ENCODE data around the gene ENOX1.

Gene ENOX1

DNA sequence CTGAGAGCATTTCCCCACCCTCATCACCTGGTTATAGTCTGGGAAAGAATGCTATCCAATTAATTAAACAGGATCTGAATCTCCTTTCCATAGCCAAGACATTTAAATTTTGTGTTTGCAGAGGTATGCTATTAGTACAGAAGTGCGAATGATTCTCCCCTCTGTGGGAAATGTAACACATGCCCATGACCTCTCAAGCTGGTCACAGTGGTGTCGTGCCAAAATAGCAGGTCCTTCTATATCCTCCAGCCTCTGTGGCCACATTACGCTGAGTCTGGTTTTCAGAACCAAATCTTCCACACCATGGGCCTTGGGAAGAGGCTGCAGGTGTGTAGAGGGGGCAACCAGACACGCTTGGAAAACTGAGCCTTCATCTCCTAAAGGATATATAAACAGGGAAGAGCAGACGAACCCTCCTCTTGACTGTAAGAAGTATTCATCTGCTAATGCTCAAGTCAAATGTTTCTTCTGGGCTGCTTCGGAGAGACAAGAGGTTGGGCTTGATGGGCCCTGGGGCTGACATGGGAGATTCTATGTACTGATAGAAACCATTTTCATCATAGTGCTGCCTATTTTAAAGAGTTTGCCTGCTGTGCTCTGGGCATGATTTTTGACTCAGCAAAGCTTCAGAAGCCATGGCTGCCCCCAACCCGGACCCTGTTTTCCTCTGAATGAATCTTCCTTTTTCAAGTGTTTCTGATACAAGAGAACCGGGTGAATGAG lies 565.7 kb downstream of the ENOX1 start:
- no CpG with 5 or more reads among the region's 8 CpGs for WGBS (ENCODE audit: extremely low coverage, insufficient coverage, insufficient read length)
- Histone ChIP-seq H3K4me2 (ENCODE audit: low read length) (no peak overlapping the region), H3K18ac (ENCODE audit: low read length) (no peak overlapping the region), H2AK5ac (ENCODE audit: low read length) (no peak overlapping the region), H3K27ac (ENCODE audit: low read depth, low read length) (peak overlapping the region; percentile 14), H4K8ac (ENCODE audit: low read depth, low read length) (no peak overlapping the region), H3K9ac (ENCODE audit: low read length) (no peak overlapping the region), H2BK5ac (ENCODE audit: low read depth, low read length, poor library complexity) (no peak overlapping the region), H3K4me3 (ENCODE audit: low read depth, low read length) (no peak overlapping the region), H2BK12ac (ENCODE audit: low read length) (no peak overlapping the region), H3K79me1 (ENCODE audit: low read length) (no peaks in the 10 kb centered on the region), H3K14ac (ENCODE audit: low read length) (no peak overlapping the region), H3K4ac (ENCODE audit: low read depth, low read length) (no peak overlapping the region), H3K23ac (ENCODE audit: low read length) (no peak overlapping the region), H3K9me3 (ENCODE audit: insufficient read depth, low read depth, low read length) (no peaks in the 10 kb centered on the region), H4K12ac (ENCODE audit: low read depth, low read length) (no peak overlapping the region), H3K27me3 (ENCODE audit: insufficient read depth, low read length) (no peaks in the 10 kb centered on the region), H3K4me1 (ENCODE audit: control insufficient read depth in 1 of 2, insufficient read depth in 2 of 2, low read length in 2 of 2) (peaks cover 2 to 8% of the 10 kb centered on the region in 2 experiments), H4K91ac (ENCODE audit: low read depth, low read length) (no peak overlapping the region), H2AFZ (ENCODE audit: insufficient read depth, low read length, poor library complexity) (no peak overlapping the region), H2BK120ac (ENCODE audit: insufficient read depth, low read length, poor library complexity) (no peak overlapping the region), H3K36me3 (ENCODE audit: control insufficient read depth in 1 of 2, insufficient read depth in 2 of 2, low read length in 2 of 2) (no peaks in the 10 kb centered on the region), H3K79me2 (ENCODE audit: control insufficient read depth, insufficient read depth, low read length, poor library complexity) (no peaks in the 10 kb centered on the region)
- peak; percentile 8 to 34 for DNase-seq

DNA sequence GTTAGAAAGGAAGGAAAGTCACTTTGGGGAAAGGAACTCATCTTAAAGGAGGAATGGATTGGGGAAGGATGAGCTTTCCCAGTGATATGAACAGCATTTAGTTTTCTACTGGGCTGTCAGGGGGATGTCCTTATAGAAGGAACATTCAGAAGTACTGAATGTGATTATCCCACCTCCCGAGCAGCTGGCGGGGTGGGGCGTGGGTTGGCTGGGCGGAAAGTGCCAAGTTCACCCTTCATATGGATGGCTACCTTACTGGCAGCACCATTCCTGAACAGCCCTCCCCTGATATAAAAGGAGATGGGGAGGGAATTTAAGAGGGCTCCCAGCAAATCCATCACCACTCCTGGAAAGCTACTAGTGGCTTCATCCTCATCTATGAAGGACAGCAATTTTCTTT lies 572.6 kb downstream of the ENOX1 start:
- Histone ChIP-seq H3K4me2 (ENCODE audit: low read length) (no peak overlapping the region), H3K9me3 (ENCODE audit: insufficient read depth, low read depth, low read length) (no peaks in the 10 kb centered on the region), H4K8ac (ENCODE audit: low read depth, low read length) (no peak overlapping the region), H2AK5ac (ENCODE audit: low read length) (no peak overlapping the region), H2BK120ac (ENCODE audit: insufficient read depth, low read length, poor library complexity) (no peak overlapping the region), H3K4me3 (ENCODE audit: low read depth, low read length) (peak overlapping the region; percentile 57), H3K4me1 (ENCODE audit: control insufficient read depth in 1 of 2, insufficient read depth in 2 of 2, low read length in 2 of 2) (no peaks in the 10 kb centered on the region), H3K36me3 (ENCODE audit: control insufficient read depth in 1 of 2, insufficient read depth in 2 of 2, low read length in 2 of 2) (no peaks in the 10 kb centered on the region), H3K9ac (ENCODE audit: low read length) (no peak overlapping the region), H2AFZ (ENCODE audit: insufficient read depth, low read length, poor library complexity) (no peak overlapping the region), H3K79me1 (ENCODE audit: low read length) (no peaks in the 10 kb centered on the region), H3K27ac (ENCODE audit: low read depth, low read length) (no peak overlapping the region), H2BK12ac (ENCODE audit: low read length) (no peak overlapping the region), H3K4ac (ENCODE audit: low read depth, low read length) (no peak overlapping the region), H3K27me3 (ENCODE audit: insufficient read depth, low read length) (no peaks in the 10 kb centered on the region), H4K12ac (ENCODE audit: low read depth, low read length) (no peak overlapping the region), H2BK5ac (ENCODE audit: low read depth, low read length, poor library complexity) (no peak overlapping the region), H4K91ac (ENCODE audit: low read depth, low read length) (no peak overlapping the region), H3K23ac (ENCODE audit: low read length) (no peak overlapping the region), H3K18ac (ENCODE audit: low read length) (no peak overlapping the region), H3K79me2 (ENCODE audit: control insufficient read depth, insufficient read depth, low read length, poor library complexity) (no peaks in the 10 kb centered on the region), H3K14ac (ENCODE audit: low read length) (no peak overlapping the region)
- DNase-seq: no peak
- no CpG with 5 or more reads among the region's 4 CpGs for WGBS (ENCODE audit: extremely low coverage, insufficient coverage, insufficient read length)

GRCh38 chr13:43206838-43207237 lies 579.9 kb downstream of the ENOX1 start:
- Histone ChIP-seq H3K79me1 (ENCODE audit: low read length) (no peaks in the 10 kb centered on the region), H3K27ac (ENCODE audit: low read depth, low read length) (no peak overlapping the region), H4K12ac (ENCODE audit: low read depth, low read length) (no peak overlapping the region), H3K14ac (ENCODE audit: low read length) (no peak overlapping the region), H2AFZ (ENCODE audit: insufficient read depth, low read length, poor library complexity) (no peak overlapping the region), H3K4ac (ENCODE audit: low read depth, low read length) (no peak overlapping the region), H4K91ac (ENCODE audit: low read depth, low read length) (no peak overlapping the region), H2AK5ac (ENCODE audit: low read length) (no peak overlapping the region), H3K18ac (ENCODE audit: low read length) (no peak overlapping the region), H3K27me3 (ENCODE audit: insufficient read depth, low read length) (no peaks in the 10 kb centered on the region), H3K4me2 (ENCODE audit: low read length) (no peak overlapping the region), H3K4me3 (ENCODE audit: low read depth, low read length) (no peak overlapping the region), H3K9me3 (ENCODE audit: insufficient read depth, low read depth, low read length) (no peaks in the 10 kb centered on the region), H3K36me3 (ENCODE audit: control insufficient read depth in 1 of 2, insufficient read depth in 2 of 2, low read length in 2 of 2) (no peaks in the 10 kb centered on the region), H2BK12ac (ENCODE audit: low read length) (no peak overlapping the region), H3K23ac (ENCODE audit: low read length) (no peak overlapping the region), H2BK120ac (ENCODE audit: insufficient read depth, low read length, poor library complexity) (no peak overlapping the region), H4K8ac (ENCODE audit: low read depth, low read length) (no peak overlapping the region), H2BK5ac (ENCODE audit: low read depth, low read length, poor library complexity) (no peak overlapping the region), H3K9ac (ENCODE audit: low read length) (no peak overlapping the region), H3K4me1 (ENCODE audit: control insufficient read depth in 1 of 2, insufficient read depth in 2 of 2, low read length in 2 of 2) (no peaks in the 10 kb centered on the region), H3K79me2 (ENCODE audit: control insufficient read depth, insufficient read depth, low read length, poor library complexity) (no peaks in the 10 kb centered on the region)
- no peak for DNase-seq

DNA sequence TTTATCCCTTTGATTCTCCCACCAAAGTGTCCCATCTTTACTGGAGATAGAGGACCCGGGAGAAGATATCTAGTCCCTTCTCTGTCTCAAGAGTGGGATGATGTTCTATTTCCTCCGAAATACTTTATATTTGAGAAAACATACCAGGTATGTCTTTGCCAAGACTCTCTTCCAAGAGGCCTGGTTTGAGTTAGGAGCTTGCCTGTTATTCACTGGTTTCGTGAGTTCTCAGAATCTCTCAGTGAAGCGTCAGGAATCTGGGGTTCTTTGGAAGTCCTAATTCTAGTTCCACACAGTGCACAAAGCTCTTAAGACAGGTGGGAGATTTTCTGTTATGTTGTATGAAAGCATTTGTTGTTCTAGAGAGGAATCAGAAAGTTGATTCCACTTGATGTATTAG lies 581.4 kb downstream of the ENOX1 start:
- H2BK12ac ChIP-seq (ENCODE audit: low read length): no peak overlapping the region
- no peak overlapping the region for H2BK120ac ChIP-seq (ENCODE audit: insufficient read depth, low read length, poor library complexity)
- no peaks in the 10 kb centered on the region for H3K9me3 ChIP-seq (ENCODE audit: insufficient read depth, low read depth, low read length)
- no peak overlapping the region for H3K18ac ChIP-seq (ENCODE audit: low read length)
- no peaks in the 10 kb centered on the region for H3K27me3 ChIP-seq (ENCODE audit: insufficient read depth, low read length)
- H3K4me2 ChIP-seq (ENCODE audit: low read length): no peak overlapping the region
- H2AFZ ChIP-seq (ENCODE audit: insufficient read depth, low read length, poor library complexity): no peak overlapping the region
- no peaks in the 10 kb centered on the region for H3K79me2 ChIP-seq (ENCODE audit: control insufficient read depth, insufficient read depth, low read length, poor library complexity)
- no peak overlapping the region for H4K12ac ChIP-seq (ENCODE audit: low read depth, low read length)
- H3K23ac ChIP-seq (ENCODE audit: low read length): no peak overlapping the region
- H2BK5ac ChIP-seq (ENCODE audit: low read depth, low read length, poor library complexity): no peak overlapping the region
- no peaks in the 10 kb centered on the region for H3K4me1 ChIP-seq (ENCODE audit: control insufficient read depth in 1 of 2, insufficient read depth in 2 of 2, low read length in 2 of 2)
- no peaks in the 10 kb centered on the region for H3K79me1 ChIP-seq (ENCODE audit: low read length)
- WGBS (ENCODE audit: extremely low coverage, insufficient coverage, insufficient read length): no CpG with 5 or more reads among the region's 4 CpGs
- no peak overlapping the region for H3K4ac ChIP-seq (ENCODE audit: low read depth, low read length)
- no peak overlapping the region for H2AK5ac ChIP-seq (ENCODE audit: low read length)
- no peaks in the 10 kb centered on the region for H3K36me3 ChIP-seq (ENCODE audit: control insufficient read depth in 1 of 2, insufficient read depth in 2 of 2, low read length in 2 of 2)
- H3K14ac ChIP-seq (ENCODE audit: low read length): no peak overlapping the region
- no peak overlapping the region for H3K4me3 ChIP-seq (ENCODE audit: low read depth, low read length)
- H4K8ac ChIP-seq (ENCODE audit: low read depth, low read length): no peak overlapping the region
- H3K27ac ChIP-seq (ENCODE audit: low read depth, low read length): no peak overlapping the region
- H4K91ac ChIP-seq (ENCODE audit: low read depth, low read length): no peak overlapping the region
- H3K9ac ChIP-seq (ENCODE audit: low read length): no peak overlapping the region
- no peak for DNase-seq
